Measurements from ENCODE around the gene NDUFA7. TPM values are rescaled to one million over a fixed set of nuclear protein-coding genes. Genes with fewer than 3 reads are reported as not detected.

Gene NDUFA7
- total and polyA plus RNA-seq, 2 of the 13 experiments (the other 11 are each of a cell fraction or from before 2014, with no cell fraction given), result 64.5 to 71.5 TPM

GRCh38 chr19:8363803-8364771 is 42.9 kb upstream of the NDUFA7 start, which contains the start of gene ANGPTL4 (continued):
- TF ChIP-seq FOXO1 (CRISPR knock-in tag; IDR thresholded peaks at IDR 0.05) (no peak), ESRRA (CRISPR knock-in tag; IDR thresholded peaks at IDR 0.05; ENCODE audit: low read depth) (no peak)

DNA sequence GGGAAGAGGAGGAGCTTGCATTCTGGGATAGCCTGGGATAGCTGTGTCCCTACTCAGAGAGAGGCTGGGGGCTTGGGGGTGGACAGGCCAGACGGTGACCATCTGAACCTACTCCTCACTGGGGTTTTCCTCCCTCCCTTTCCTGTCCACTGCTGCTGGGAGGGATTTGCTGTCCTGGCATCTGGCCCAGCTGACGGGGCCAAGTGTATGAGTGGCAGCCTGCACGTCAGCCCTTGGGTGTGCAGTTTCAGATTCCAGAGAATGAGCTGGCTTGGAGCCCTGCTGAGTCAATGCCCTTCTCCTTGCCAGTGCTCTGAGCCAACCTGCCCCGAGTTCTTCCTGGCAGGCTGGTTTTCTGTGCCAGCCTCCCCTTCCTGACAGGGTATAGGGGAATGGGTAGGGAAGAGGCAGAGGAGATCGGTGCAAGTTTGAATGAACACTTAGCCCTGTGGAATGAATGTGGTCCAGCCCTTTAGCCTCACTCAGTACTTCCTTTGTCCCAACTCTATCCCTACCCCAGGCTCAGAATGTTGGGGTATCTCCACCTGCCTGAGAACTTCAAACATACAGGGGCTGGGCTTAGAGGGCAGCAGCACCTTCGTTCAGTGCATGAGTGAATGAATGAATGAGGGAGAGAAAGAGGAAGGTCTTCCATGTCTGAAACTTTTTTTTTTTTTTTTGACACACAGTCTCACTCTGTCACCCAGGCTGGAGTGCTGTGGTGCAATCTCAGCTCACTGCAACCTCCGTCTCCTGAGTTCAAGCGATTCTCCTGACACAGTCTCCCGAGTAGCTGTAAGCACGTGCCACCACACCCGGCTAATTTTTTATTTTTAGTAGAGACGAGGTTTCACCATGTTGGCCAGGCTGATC is 41.0 kb upstream of the NDUFA7 start:
- Histone ChIP-seq H3K79me2 (ENCODE audit: insufficient read depth, low read length) (no peaks in the 10 kb centered on the region), H4K20me1 (ENCODE audit: insufficient read depth, low read length) (no peaks in the 10 kb centered on the region), H3K9me3 (ENCODE audit: low read length) (no peaks in the 10 kb centered on the region), H3K36me3 (replicated peaks in 1 of 2; ENCODE audit: control insufficient read depth in 1 of 2, insufficient read depth in 2 of 2, low read length in 2 of 2) (no peaks in the 10 kb centered on the region; a peak in 1 of 5 replicates), H3K27ac (ENCODE audit: extremely low read length, insufficient read depth, low read length) (peak overlapping the region; percentile 70), H3K9ac (ENCODE audit: insufficient read depth, low read depth, low read length) (peak overlapping the region; percentile 66), H3K4me3 (replicated peaks in 1 of 3; ENCODE audit: insufficient read depth in 1 of 3, low read depth in 2 of 3, low read length in 3 of 3) (peak overlapping the region in 1 of 3 experiments; percentile 51; a peak in 2 of 6 replicates), H2AFZ (ENCODE audit: low read length) (peak overlapping the region; percentile 82), H3K4me2 (ENCODE audit: low read depth, low read length) (peak overlapping the region; percentile 87), H3K27me3 (ENCODE audit: control insufficient read depth in 1 of 2, insufficient read depth in 2 of 2, low read length in 2 of 2) (peaks cover 0 to 3% of the 10 kb centered on the region in 2 experiments; a peak in 1 of 5 replicates), H3K4me1 (ENCODE audit: insufficient read depth, low read length) (peaks cover 64% of the 10 kb centered on the region)
- ChIA-PET CTCF (ENCODE audit: low intra/inter-chr PET ratio, low total read pairs) (no interaction called here), POLR2A (interaction anchor here (0.9 to 5.1 kb wide), 8 partner anchors 9 to 151 kb away, joined by 3 to 33 read pairs (median 4); partner anchors contain the start of gene RAB11B)
- FAIRE-seq, result peak; percentile 34
- no TSS peak for BruUV-seq (replicated peaks)
- peak; percentile 77 for ATAC-seq
- DNase-seq (ENCODE audit: low spot score), result peak; percentile 83
- WGBS (ENCODE audit: low lambda C conversion rate), result 20% methylated on average over 12 of the region's 12 CpGs
- intact Hi-C loops (cut with micrococcal nuclease; ENCODE audit: unreplicated experiment) (no loop called here), in situ Hi-C loops (cut with HindIII; ENCODE audit: extremely low pct_ligation_motif_present, low pct_unique_long_range_greater_than_20kb) (no loop called here)
- 0 out of 2 replicates have a peak, but pooled peaks have one; percentile 49 for TF ChIP-seq IRF9 (CRISPR knock-in tag; IDR thresholded peaks at IDR 0.05; ENCODE audit: borderline replicate concordance)
- TF ChIP-seq ZNF124 (CRISPR knock-in tag; IDR thresholded peaks at IDR 0.05), result no peak
- peak in 1 of 2 experiments; percentile 64; a peak in 2 of 4 replicates for TF ChIP-seq POLR2A (IDR thresholded peaks at IDR 0.05; ENCODE audit: insufficient read depth in 1 of 2, low read depth in 2 of 2, low read length in 2 of 2)
- TF ChIP-seq SIX1 (CRISPR knock-in tag; IDR thresholded peaks at IDR 0.05; ENCODE audit: borderline replicate concordance), result peak; percentile 37; the same call in 1 of the 2 replicates
- peak; percentile 96 for TF ChIP-seq HIC2 (CRISPR knock-in tag; IDR thresholded peaks at IDR 0.05; ENCODE audit: low read depth)
- TF ChIP-seq ZNF816 (CRISPR knock-in tag; IDR thresholded peaks at IDR 0.05; ENCODE audit: borderline replicate concordance), result no peak
- peak; percentile 48; the same call in 1 of the 2 replicates for TF ChIP-seq TARDBP (CRISPR knock-in tag; IDR thresholded peaks at IDR 0.05)
- peak; percentile 73 for TF ChIP-seq ZMYM3 (CRISPR knock-in tag; IDR thresholded peaks at IDR 0.05)
- TF ChIP-seq, protein P1, sequence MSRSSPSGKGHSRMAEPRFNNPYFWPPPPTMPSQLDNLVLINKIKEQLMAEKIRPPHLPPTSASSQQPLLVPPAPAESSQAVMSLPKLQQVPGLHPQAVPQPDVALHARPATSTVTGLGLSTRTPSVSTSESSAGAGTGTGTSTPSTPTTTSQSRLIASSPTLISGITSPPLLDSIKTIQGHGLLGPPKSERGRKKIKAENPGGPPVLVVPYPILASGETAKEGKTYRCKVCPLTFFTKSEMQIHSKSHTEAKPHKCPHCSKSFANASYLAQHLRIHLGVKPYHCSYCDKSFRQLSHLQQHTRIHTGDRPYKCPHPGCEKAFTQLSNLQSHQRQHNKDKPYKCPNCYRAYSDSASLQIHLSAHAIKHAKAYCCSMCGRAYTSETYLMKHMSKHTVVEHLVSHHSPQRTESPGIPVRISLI (CRISPR knock-in tag; IDR thresholded peaks at IDR 0.05; ENCODE audit: borderline replicate concordance), result peak; percentile 31; the same call in 1 of the 2 replicates
- TF ChIP-seq ZNF136 (CRISPR knock-in tag; IDR thresholded peaks at IDR 0.05; ENCODE audit: low read depth), result 0 out of 2 replicates have a peak, but pooled peaks have one; percentile 68
- peak; percentile 52; the same call in 1 of the 2 replicates for TF ChIP-seq RXRB (CRISPR knock-in tag; IDR thresholded peaks at IDR 0.05; ENCODE audit: borderline replicate concordance)

All from HepG2 (cell line).